ENCODE data around the gene LRFN3.

GRCh38 chr19:35975608-35976214 lies 39.5 kb downstream of the LRFN3 start:
- TF ChIP-seq, protein P1, sequence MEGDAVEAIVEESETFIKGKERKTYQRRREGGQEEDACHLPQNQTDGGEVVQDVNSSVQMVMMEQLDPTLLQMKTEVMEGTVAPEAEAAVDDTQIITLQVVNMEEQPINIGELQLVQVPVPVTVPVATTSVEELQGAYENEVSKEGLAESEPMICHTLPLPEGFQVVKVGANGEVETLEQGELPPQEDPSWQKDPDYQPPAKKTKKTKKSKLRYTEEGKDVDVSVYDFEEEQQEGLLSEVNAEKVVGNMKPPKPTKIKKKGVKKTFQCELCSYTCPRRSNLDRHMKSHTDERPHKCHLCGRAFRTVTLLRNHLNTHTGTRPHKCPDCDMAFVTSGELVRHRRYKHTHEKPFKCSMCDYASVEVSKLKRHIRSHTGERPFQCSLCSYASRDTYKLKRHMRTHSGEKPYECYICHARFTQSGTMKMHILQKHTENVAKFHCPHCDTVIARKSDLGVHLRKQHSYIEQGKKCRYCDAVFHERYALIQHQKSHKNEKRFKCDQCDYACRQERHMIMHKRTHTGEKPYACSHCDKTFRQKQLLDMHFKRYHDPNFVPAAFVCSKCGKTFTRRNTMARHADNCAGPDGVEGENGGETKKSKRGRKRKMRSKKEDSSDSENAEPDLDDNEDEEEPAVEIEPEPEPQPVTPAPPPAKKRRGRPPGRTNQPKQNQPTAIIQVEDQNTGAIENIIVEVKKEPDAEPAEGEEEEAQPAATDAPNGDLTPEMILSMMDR (IDR thresholded peaks at IDR 0.05) = no peak
- TF ChIP-seq, protein P2, sequence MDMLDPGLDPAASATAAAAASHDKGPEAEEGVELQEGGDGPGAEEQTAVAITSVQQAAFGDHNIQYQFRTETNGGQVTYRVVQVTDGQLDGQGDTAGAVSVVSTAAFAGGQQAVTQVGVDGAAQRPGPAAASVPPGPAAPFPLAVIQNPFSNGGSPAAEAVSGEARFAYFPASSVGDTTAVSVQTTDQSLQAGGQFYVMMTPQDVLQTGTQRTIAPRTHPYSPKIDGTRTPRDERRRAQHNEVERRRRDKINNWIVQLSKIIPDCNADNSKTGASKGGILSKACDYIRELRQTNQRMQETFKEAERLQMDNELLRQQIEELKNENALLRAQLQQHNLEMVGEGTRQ (CRISPR knock-in tag; IDR thresholded peaks at IDR 0.05) = no peak
- TF ChIP-seq, protein P3, sequence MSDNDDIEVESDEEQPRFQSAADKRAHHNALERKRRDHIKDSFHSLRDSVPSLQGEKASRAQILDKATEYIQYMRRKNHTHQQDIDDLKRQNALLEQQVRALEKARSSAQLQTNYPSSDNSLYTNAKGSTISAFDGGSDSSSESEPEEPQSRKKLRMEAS (CRISPR knock-in tag; IDR thresholded peaks at IDR 0.05) = no peak
- TF ChIP-seq, protein P4, sequence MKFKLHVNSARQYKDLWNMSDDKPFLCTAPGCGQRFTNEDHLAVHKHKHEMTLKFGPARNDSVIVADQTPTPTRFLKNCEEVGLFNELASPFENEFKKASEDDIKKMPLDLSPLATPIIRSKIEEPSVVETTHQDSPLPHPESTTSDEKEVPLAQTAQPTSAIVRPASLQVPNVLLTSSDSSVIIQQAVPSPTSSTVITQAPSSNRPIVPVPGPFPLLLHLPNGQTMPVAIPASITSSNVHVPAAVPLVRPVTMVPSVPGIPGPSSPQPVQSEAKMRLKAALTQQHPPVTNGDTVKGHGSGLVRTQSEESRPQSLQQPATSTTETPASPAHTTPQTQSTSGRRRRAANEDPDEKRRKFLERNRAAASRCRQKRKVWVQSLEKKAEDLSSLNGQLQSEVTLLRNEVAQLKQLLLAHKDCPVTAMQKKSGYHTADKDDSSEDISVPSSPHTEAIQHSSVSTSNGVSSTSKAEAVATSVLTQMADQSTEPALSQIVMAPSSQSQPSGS (CRISPR knock-in tag; IDR thresholded peaks at IDR 0.05; ENCODE audit: borderline replicate concordance, low read depth) = no peak
- no peak for TF ChIP-seq IRF1 (CRISPR knock-in tag; IDR thresholded peaks at IDR 0.05)
- TF ChIP-seq KAT7 (CRISPR knock-in tag; IDR thresholded peaks at IDR 0.05; ENCODE audit: borderline replicate concordance) = no peak
- TF ChIP-seq TEAD4 (CRISPR knock-in tag; IDR thresholded peaks at IDR 0.05) = 0 out of 2 replicates have a peak, but pooled peaks have one; percentile 75
- no peak for TF ChIP-seq E2F5 (CRISPR knock-in tag; IDR thresholded peaks at IDR 0.05)
- 0 out of 2 replicates have a peak, but pooled peaks have one; percentile 33 for TF ChIP-seq FOXK1 (CRISPR knock-in tag; IDR thresholded peaks at IDR 0.05)
- TF ChIP-seq ZNF263 (CRISPR knock-in tag; IDR thresholded peaks at IDR 0.05; ENCODE audit: low read depth) = no peak
- no peak for TF ChIP-seq ZNF416 (CRISPR knock-in tag; IDR thresholded peaks at IDR 0.05)
- TF ChIP-seq FOXP4 (CRISPR knock-in tag; IDR thresholded peaks at IDR 0.05) = no peak
- TF ChIP-seq ZNF317 (CRISPR knock-in tag; IDR thresholded peaks at IDR 0.05; ENCODE audit: borderline replicate concordance, low read depth) = no peak

All from WTC11 (cell line).